K562 (cell line): ENCODE measurements around the gene ITGB6.

Experiments
- ARID3A ChIP-seq: IDR thresholded peaks from 2 replicates; pipeline ENCODE4 v1.6.1; 2012; ENCODE audit warnings: low read depth, low read length, improper control_type of control experiment, borderline replicate concordance
- ARNT ChIP-seq, 2 experiments: fragments of 450-650 bp; IDR thresholded peaks; 2 replicates each; pipeline ENCODE4 v1.6.1; 2016; ENCODE audit warnings: mild to moderate bottlenecking in 1 of 2
- MCM7 ChIP-seq, 2 experiments: fragments of 450-650 bp; IDR thresholded peaks; 2 replicates each; pipeline ENCODE4 v1.6.1; 2016 to 2018
- MXD1 ChIP-seq: fragments of 250-450 bp; sonication (Bioruptor Pico); IDR thresholded peaks from 2 replicates; pipeline ENCODE4 v1.8.0; 2021; ENCODE audit warnings: borderline replicate concordance, mild to moderate bottlenecking, moderate library complexity; ENCODE audit not compliant: poor library complexity, severe bottlenecking
- NR2C2 ChIP-seq, 2 experiments: fragments of 200-800 bp in 1 of 2; sonication (Bioruptor generic) in 1 of 2; sonication (generic) in 1 of 2; formaldehyde crosslinking in 1 of 2; IDR thresholded peaks; 2 replicates each; pipeline versions ENCODE4 v1.6.1 to v1.8.0; 2016 to 2022; ENCODE audit warnings: mild to moderate bottlenecking in 1 of 2, missing compliant biosample characterization in 1 of 2, missing genetic modification characterization in 1 of 2, missing genetic modification reagents in 1 of 2
- SMARCE1 ChIP-seq: fragments of 450-650 bp; IDR thresholded peaks from 2 replicates; pipeline ENCODE4 v1.7.1; 2016; ENCODE audit warnings: mild to moderate bottlenecking
- THRA ChIP-seq: fragments of 450-650 bp; IDR thresholded peaks from 2 replicates; pipeline ENCODE4 v1.6.1; 2017; ENCODE audit warnings: mild to moderate bottlenecking, moderate library complexity

GRCh38 chr2:160200921-160201320 lies 849 bp upstream of the ITGB6 start:
- TF ChIP-seq ARNT (IDR thresholded peaks at IDR 0.05), result no peak
- TF ChIP-seq THRA, result no peak
- TF ChIP-seq MCM7 (IDR thresholded peaks at IDR 0.05), result no peak
- no peak for TF ChIP-seq ARID3A
- no peak for TF ChIP-seq MXD1 (CRISPR knock-in tag)
- no peak for TF ChIP-seq NR2C2 (CRISPR knock-in tag; IDR thresholded peaks at IDR 0.05)
- no peak for TF ChIP-seq NR2C2 (tag; IDR thresholded peaks at IDR 0.05)
- TF ChIP-seq SMARCE1, result no peak
